GM18907 (cell line): ENCODE data around the gene ARPC4.
"Not testable (repeated sequence)": the region's sequence is repeated elsewhere in the genome, so short reads cannot be mapped to it uniquely, and the experiment has no call there.

ENCODE experiments used
- ATAC-seq: cut with Tn5 transposase; IDR thresholded peaks from one replicate; pipeline ENCODE4 v1.9.1; 2021; ENCODE audit warnings: mild to moderate bottlenecking, moderate library complexity; ENCODE audit not compliant: unreplicated experiment

Gene ARPC4

DNA sequence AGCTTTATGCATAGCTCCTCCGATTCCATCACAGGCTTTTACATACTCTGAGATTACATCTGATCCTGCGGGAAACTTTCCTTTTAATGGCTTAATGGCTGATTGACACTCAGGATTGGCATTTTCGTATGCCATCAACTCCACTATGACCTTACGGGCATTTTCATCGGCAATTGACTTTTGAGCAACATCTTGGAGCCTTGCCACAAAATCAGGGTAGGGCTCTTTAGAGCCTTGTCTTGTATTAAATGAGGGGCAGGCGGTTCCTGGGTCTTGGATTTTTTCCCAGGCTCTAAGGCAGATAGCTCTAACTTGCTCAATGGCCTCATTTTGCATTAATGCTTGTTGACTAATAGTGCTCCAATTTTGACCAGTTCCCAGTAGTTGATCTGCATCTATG lies 59.0 kb downstream of the ARPC4 start:
- ATAC-seq: not testable (repeated sequence)

DNA sequence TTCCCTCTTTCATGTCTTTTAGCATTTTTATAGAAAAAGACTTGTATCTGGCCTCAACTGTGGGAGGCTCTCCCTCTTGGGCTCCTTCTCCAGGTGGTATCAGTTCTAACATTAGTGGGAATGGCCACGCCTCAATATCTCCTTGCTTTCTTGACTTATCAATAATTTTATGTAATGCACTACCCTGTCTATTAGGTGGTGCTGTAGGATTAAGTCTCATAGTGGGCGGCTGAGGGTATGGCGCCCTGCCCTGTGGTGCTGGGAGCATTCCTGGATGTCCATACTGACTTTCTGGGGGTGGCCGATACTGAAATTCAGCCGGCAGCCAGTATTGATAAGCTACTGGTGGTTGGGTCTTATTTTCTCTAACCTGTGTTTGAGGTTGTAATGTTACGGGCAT lies 59.6 kb downstream of the ARPC4 start:
- no peak for ATAC-seq

DNA sequence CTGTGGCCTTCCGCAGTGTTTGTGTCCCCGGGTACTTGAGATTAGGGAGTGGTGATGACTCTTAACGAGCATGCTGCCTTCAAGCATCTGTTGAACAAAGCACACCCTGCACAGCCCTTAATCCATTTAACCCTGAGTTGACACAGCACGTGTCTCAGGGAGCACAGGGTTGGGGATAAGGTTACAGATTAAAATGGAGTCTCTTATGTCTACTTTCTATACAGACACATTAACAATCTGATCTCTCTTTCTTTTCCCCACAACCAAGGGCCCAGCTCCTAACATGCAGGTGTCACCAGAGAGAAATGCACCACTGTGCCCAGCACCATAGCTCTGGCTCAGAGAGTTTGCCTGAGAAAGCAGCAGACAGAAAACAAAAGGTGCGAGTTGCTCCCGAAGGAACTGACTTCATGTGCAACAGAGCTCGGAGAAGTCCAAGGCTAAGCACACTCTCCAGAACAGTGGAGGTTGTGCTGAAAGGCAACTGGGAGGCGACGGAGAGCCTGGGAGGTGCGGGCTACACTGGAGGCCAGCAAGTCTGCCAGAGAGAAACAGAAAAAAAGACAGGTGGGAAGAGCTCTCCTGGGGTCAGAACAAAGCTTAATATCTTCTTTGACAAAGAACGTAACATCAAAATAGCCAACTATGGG lies 61.5 kb downstream of the ARPC4 start:
- not testable (repeated sequence) for ATAC-seq

GRCh38 chr3:9855594-9855993 lies 62.7 kb downstream of the ARPC4 start:
- ATAC-seq: no peak
